ENCODE results near the gene CEBPE.

CEBPE gene

GRCh38 chr14:23114120-23114458, 5.0 kb downstream of the CEBPE start:
- Histone ChIP-seq H3K27ac (ENCODE audit: low read depth, low read length) (no peak overlapping the region), H3K27me3 (ENCODE audit: insufficient read depth, low read length, poor library complexity) (no peaks in the 10 kb centered on the region)

GRCh38 chr14:23113431-23114119, 5.5 kb downstream of the CEBPE start:
- no peaks in the 10 kb centered on the region for H3K79me1 ChIP-seq (ENCODE audit: low read length)
- peaks cover 24% of the 10 kb centered on the region for H3K4me1 ChIP-seq (ENCODE audit: control insufficient read depth, low read depth, low read length)
- peak overlapping the region; percentile 96 for H3K23ac ChIP-seq (ENCODE audit: low read length)
- H3K79me2 ChIP-seq (ENCODE audit: control insufficient read depth, insufficient read depth, low read length): no peaks in the 10 kb centered on the region
- peak overlapping the region; percentile 82 for H3K56ac ChIP-seq (ENCODE audit: low read length)
- H2BK5ac ChIP-seq (ENCODE audit: low read length): no peak overlapping the region
- H3K27me3 ChIP-seq (ENCODE audit: insufficient read depth, low read length, poor library complexity): no peaks in the 10 kb centered on the region
- H3K4me3 ChIP-seq (ENCODE audit: low read length): no peak overlapping the region
- peak overlapping the region; percentile 71 for H2AK5ac ChIP-seq (ENCODE audit: low read length)
- no peak overlapping the region for H2BK15ac ChIP-seq (replicated peaks; ENCODE audit: low read depth)
- H4K5ac ChIP-seq (ENCODE audit: low read length): no peak overlapping the region
- no peak overlapping the region for H4K8ac ChIP-seq (ENCODE audit: low read depth, low read length)
- H3K9ac ChIP-seq (ENCODE audit: low read length): peak overlapping the region; percentile 28
- H3K36me3 ChIP-seq (ENCODE audit: control insufficient read depth, insufficient read depth, low read length): no peaks in the 10 kb centered on the region
- H2BK120ac ChIP-seq (ENCODE audit: low read depth, low read length): no peak overlapping the region
- peak overlapping the region; percentile 28 for H3K18ac ChIP-seq (ENCODE audit: low read length)
- no peak overlapping the region for H3K27ac ChIP-seq (ENCODE audit: low read depth, low read length)
- H3K4ac ChIP-seq (ENCODE audit: low read depth, low read length): peak overlapping the region; percentile 29
- no peak overlapping the region for H3K4me2 ChIP-seq (ENCODE audit: low read length)
- DNase-seq: no peak
- WGBS (ENCODE audit: extremely low coverage, insufficient coverage, low lambda C conversion rate): no CpG with 5 or more reads among the region's 10 CpGs

More at GRCh38 chr14:23114120-23114458, 5.0 kb downstream of the CEBPE start:
- Histone ChIP-seq H3K36me3 (ENCODE audit: control insufficient read depth, insufficient read depth, low read length) (no peaks in the 10 kb centered on the region), H3K79me1 (ENCODE audit: low read length) (no peaks in the 10 kb centered on the region), H3K4ac (ENCODE audit: low read depth, low read length) (no peak overlapping the region), H3K4me3 (ENCODE audit: low read length) (no peak overlapping the region), H2BK5ac (ENCODE audit: low read length) (no peak overlapping the region), H3K79me2 (ENCODE audit: control insufficient read depth, insufficient read depth, low read length) (no peaks in the 10 kb centered on the region), H2BK120ac (ENCODE audit: low read depth, low read length) (no peak overlapping the region), H4K5ac (ENCODE audit: low read length) (no peak overlapping the region), H3K23ac (ENCODE audit: low read length) (peak overlapping the region; percentile 96), H3K56ac (ENCODE audit: low read length) (peak overlapping the region; percentile 82), H2BK15ac (replicated peaks; ENCODE audit: low read depth) (no peak overlapping the region), H4K8ac (ENCODE audit: low read depth, low read length) (no peak overlapping the region), H3K4me2 (ENCODE audit: low read length) (no peak overlapping the region), H3K9ac (ENCODE audit: low read length) (peak overlapping the region; percentile 28), H3K4me1 (ENCODE audit: control insufficient read depth, low read depth, low read length) (peaks cover 24% of the 10 kb centered on the region), H2AK5ac (ENCODE audit: low read length) (peak overlapping the region; percentile 71), H3K18ac (ENCODE audit: low read length) (no peak overlapping the region)
- no CpG with 5 or more reads among the region's 5 CpGs for WGBS (ENCODE audit: extremely low coverage, insufficient coverage, low lambda C conversion rate)
- no peak for DNase-seq

GRCh38 chr14:23112359-23113178, 6.5 kb downstream of the CEBPE start:
- Histone ChIP-seq H3K4me3 (ENCODE audit: low read length) (no peak overlapping the region), H3K56ac (ENCODE audit: low read length) (peak overlapping the region; percentile 66)

GRCh38 chr14:23110579-23111365, 8.3 kb downstream of the CEBPE start:
- Histone ChIP-seq H3K36me3 (ENCODE audit: control insufficient read depth, insufficient read depth, low read length) (no peaks in the 10 kb centered on the region), H3K27ac (ENCODE audit: low read depth, low read length) (no peak overlapping the region), H3K27me3 (ENCODE audit: insufficient read depth, low read length, poor library complexity) (no peaks in the 10 kb centered on the region), H3K4me2 (ENCODE audit: low read length) (no peak overlapping the region), H3K4me1 (ENCODE audit: control insufficient read depth, low read depth, low read length) (peaks cover 27% of the 10 kb centered on the region), H3K56ac (ENCODE audit: low read length) (no peak overlapping the region), H4K8ac (ENCODE audit: low read depth, low read length) (no peak overlapping the region), H3K79me1 (ENCODE audit: low read length) (no peaks in the 10 kb centered on the region), H2BK120ac (ENCODE audit: low read depth, low read length) (no peak overlapping the region), H2BK15ac (replicated peaks; ENCODE audit: low read depth) (no peak overlapping the region), H3K4me3 (ENCODE audit: low read length) (no peak overlapping the region), H2AK5ac (ENCODE audit: low read length) (no peak overlapping the region), H3K9ac (ENCODE audit: low read length) (no peak overlapping the region), H2BK5ac (ENCODE audit: low read length) (no peak overlapping the region), H3K79me2 (ENCODE audit: control insufficient read depth, insufficient read depth, low read length) (no peaks in the 10 kb centered on the region), H3K23ac (ENCODE audit: low read length) (no peak overlapping the region), H3K4ac (ENCODE audit: low read depth, low read length) (no peak overlapping the region), H4K5ac (ENCODE audit: low read length) (no peak overlapping the region), H3K18ac (ENCODE audit: low read length) (no peak overlapping the region)
- no peak for DNase-seq
- 100% methylated on average over 2 of the region's 5 CpGs for WGBS (ENCODE audit: extremely low coverage, insufficient coverage, low lambda C conversion rate)

More at GRCh38 chr14:23112359-23113178, 6.5 kb downstream of the CEBPE start:
- H3K4me1 ChIP-seq (ENCODE audit: control insufficient read depth, low read depth, low read length): peaks cover 24% of the 10 kb centered on the region
- WGBS (ENCODE audit: extremely low coverage, insufficient coverage, low lambda C conversion rate): 100% methylated on average over 1 of the region's 12 CpGs
- H3K79me2 ChIP-seq (ENCODE audit: control insufficient read depth, insufficient read depth, low read length): no peaks in the 10 kb centered on the region
- no peaks in the 10 kb centered on the region for H3K79me1 ChIP-seq (ENCODE audit: low read length)
- H2BK15ac ChIP-seq (replicated peaks; ENCODE audit: low read depth): no peak overlapping the region
- H3K18ac ChIP-seq (ENCODE audit: low read length): no peak overlapping the region
- DNase-seq: peak; percentile 82
- no peak overlapping the region for H4K8ac ChIP-seq (ENCODE audit: low read depth, low read length)
- no peak overlapping the region for H3K4me2 ChIP-seq (ENCODE audit: low read length)
- no peak overlapping the region for H2AK5ac ChIP-seq (ENCODE audit: low read length)
- H2BK120ac ChIP-seq (ENCODE audit: low read depth, low read length): no peak overlapping the region
- no peak overlapping the region for H3K27ac ChIP-seq (ENCODE audit: low read depth, low read length)
- no peak overlapping the region for H4K5ac ChIP-seq (ENCODE audit: low read length)
- no peak overlapping the region for H3K4ac ChIP-seq (ENCODE audit: low read depth, low read length)
- H3K9ac ChIP-seq (ENCODE audit: low read length): no peak overlapping the region
- H3K36me3 ChIP-seq (ENCODE audit: control insufficient read depth, insufficient read depth, low read length): no peaks in the 10 kb centered on the region
- H2BK5ac ChIP-seq (ENCODE audit: low read length): no peak overlapping the region
- H3K23ac ChIP-seq (ENCODE audit: low read length): no peak overlapping the region
- no peaks in the 10 kb centered on the region for H3K27me3 ChIP-seq (ENCODE audit: insufficient read depth, low read length, poor library complexity)

GRCh38 chr14:23109769-23110168, 9.3 kb downstream of the CEBPE start:
- H4K8ac ChIP-seq (ENCODE audit: low read depth, low read length): no peak overlapping the region
- H2BK120ac ChIP-seq (ENCODE audit: low read depth, low read length): no peak overlapping the region
- no peak overlapping the region for H3K4me2 ChIP-seq (ENCODE audit: low read length)
- no peaks in the 10 kb centered on the region for H3K79me2 ChIP-seq (ENCODE audit: control insufficient read depth, insufficient read depth, low read length)
- H4K5ac ChIP-seq (ENCODE audit: low read length): no peak overlapping the region
- no peak overlapping the region for H3K23ac ChIP-seq (ENCODE audit: low read length)
- no peak overlapping the region for H2BK5ac ChIP-seq (ENCODE audit: low read length)
- H3K79me1 ChIP-seq (ENCODE audit: low read length): no peaks in the 10 kb centered on the region
- no peak for DNase-seq
- no peak overlapping the region for H3K27ac ChIP-seq (ENCODE audit: low read depth, low read length)
- no peak overlapping the region for H2AK5ac ChIP-seq (ENCODE audit: low read length)
- no peaks in the 10 kb centered on the region for H3K27me3 ChIP-seq (ENCODE audit: insufficient read depth, low read length, poor library complexity)
- no peak overlapping the region for H3K56ac ChIP-seq (ENCODE audit: low read length)
- no CpG with 5 or more reads among the region's 1 CpG for WGBS (ENCODE audit: extremely low coverage, insufficient coverage, low lambda C conversion rate)
- no peak overlapping the region for H3K18ac ChIP-seq (ENCODE audit: low read length)
- no peak overlapping the region for H3K4me3 ChIP-seq (ENCODE audit: low read length)
- no peak overlapping the region for H3K4ac ChIP-seq (ENCODE audit: low read depth, low read length)
- H3K36me3 ChIP-seq (ENCODE audit: control insufficient read depth, insufficient read depth, low read length): no peaks in the 10 kb centered on the region
- H2BK15ac ChIP-seq (replicated peaks; ENCODE audit: low read depth): no peak overlapping the region
- no peak overlapping the region for H3K9ac ChIP-seq (ENCODE audit: low read length)
- H3K4me1 ChIP-seq (ENCODE audit: control insufficient read depth, low read depth, low read length): peaks cover 20% of the 10 kb centered on the region

Data from mesendoderm (in vitro differentiated cells).